Frontal cortex (tissue), 4 donors: ENCODE results near the gene DUSP8. TPM values are rescaled to one million over a fixed set of nuclear protein-coding genes. Genes with fewer than 3 reads are reported as not detected.

Experiments used
- DNase-seq, 2 donors: peaks; one replicate each; pipeline ENCODE4 v3.0.0; 2012; ENCODE audit warnings: low spot score in 2 of 2
- FAIRE-seq: peaks from 2 replicates; lab custom pipeline; 2012; peaks lifted over from hg19 to GRCh38; lab: Jason Lieb, UNC
- total RNA-seq: library from RNA; depleted of rRNA; stranded (reverse); fragments of >200 nt; gene quantifications from one replicate; pipeline ENCODE4 v1.2.3, GENCODE V29; 2014
- donor health status: control.
- donor health status: control.
- donor health status: control.

The DUSP8 gene
- total RNA-seq, 1 donor from 2014 or later = 4.1 TPM

- no peak for DNase-seq
- FAIRE-seq = no peak
Observed at GRCh38 chr11:1540074-1540473, 32.0 kb downstream of the DUSP8 start.

GRCh38 chr11:1538153-1538552, 33.9 kb downstream of the DUSP8 start:
- DNase-seq (no peak), FAIRE-seq (no peak)

- FAIRE-seq (no peak), DNase-seq (no peak)
Observed at GRCh38 chr11:1536065-1536843, 35.8 kb downstream of the DUSP8 start.

DNA sequence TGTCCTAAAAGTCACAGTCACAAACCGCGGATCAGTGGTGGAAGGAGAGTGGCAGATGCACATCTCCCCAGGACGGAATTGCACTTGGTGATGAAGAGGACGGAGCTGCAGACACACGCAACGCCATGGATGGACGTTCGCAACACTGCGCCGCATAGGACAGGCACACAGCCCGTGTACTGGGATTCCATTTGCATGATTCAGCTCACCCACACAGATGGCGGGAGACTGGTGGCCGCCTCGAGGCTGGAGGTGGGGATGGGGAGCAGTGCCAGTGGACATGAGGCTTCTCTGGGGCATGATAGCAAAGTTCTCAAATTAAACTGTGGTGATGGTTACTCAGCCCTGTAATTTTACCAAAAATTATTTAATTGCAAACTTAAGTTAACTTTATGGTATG, 37.4 kb downstream of the DUSP8 start:
- no peak for FAIRE-seq
- DNase-seq = no peak

DNA sequence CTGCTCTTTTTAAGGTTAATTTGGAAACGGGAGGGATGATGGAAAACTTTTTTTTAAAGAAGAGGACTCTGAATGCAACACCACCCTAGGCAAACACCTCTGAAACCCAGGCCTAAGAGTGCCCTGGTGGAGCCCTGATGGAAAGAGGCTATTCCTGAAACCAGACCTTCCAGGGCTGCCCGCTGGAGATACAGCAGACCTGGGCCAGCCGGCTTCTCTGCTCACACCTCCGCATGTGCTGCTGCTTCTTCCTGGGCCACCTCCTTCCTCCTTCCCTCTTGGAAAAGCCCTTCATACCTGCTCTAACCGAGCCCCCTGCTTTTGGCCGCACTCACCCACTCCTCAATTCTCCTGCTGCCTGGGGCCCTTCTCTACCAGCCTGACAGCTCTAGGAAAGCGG, 37.9 kb downstream of the DUSP8 start:
- no peak for FAIRE-seq

GRCh38 chr11:1533342-1533725, 38.7 kb downstream of the DUSP8 start:
- DNase-seq (no peak), FAIRE-seq (no peak)

More for the DNA sequence above, 37.9 kb downstream of the DUSP8 start:
- DNase-seq = no peak

DNA sequence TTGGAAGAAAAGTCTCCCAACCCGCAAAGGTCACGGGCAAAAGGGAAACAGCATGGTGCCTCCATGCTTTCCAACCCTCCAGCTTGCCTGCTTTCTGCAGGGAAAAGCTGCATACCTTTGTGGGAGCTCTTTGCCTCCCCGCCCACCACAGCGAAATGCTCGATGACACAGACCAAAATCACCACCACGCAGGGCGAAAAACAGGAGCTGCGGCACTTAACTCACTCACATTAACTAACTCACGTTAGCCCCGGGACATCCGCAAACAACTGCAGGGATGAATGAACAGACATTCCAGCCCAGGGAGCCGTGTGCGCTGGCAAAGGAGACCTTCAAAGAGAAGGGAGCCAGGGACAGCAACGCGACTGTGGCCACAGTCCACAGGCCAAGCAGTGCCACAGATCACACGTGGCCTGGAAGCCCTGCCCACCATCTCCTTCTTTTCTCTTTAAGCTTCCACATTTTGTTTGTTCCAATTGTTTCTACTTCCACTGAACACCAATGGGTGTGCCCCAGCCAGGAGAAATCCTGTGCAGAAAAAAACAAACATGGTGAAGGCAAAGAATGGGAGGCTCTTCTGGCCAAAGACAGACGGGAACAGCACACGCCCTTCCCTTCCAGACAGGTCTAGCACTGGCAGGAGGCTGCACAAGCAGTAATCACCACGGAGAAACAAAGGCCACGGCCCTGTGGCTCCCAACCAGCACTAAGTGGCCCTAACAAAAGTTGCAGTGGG, 39.3 kb downstream of the DUSP8 start:
- DNase-seq (no peak), FAIRE-seq (no peak)

- FAIRE-seq (no peak), DNase-seq (peak in 1 of 2 donors; percentile 58)
Observed at GRCh38 chr11:1532014-1532586, 40.0 kb downstream of the DUSP8 start.

GRCh38 chr11:1531449-1532013, 40.5 kb downstream of the DUSP8 start:
- FAIRE-seq (no peak), DNase-seq (no peak)

DNA sequence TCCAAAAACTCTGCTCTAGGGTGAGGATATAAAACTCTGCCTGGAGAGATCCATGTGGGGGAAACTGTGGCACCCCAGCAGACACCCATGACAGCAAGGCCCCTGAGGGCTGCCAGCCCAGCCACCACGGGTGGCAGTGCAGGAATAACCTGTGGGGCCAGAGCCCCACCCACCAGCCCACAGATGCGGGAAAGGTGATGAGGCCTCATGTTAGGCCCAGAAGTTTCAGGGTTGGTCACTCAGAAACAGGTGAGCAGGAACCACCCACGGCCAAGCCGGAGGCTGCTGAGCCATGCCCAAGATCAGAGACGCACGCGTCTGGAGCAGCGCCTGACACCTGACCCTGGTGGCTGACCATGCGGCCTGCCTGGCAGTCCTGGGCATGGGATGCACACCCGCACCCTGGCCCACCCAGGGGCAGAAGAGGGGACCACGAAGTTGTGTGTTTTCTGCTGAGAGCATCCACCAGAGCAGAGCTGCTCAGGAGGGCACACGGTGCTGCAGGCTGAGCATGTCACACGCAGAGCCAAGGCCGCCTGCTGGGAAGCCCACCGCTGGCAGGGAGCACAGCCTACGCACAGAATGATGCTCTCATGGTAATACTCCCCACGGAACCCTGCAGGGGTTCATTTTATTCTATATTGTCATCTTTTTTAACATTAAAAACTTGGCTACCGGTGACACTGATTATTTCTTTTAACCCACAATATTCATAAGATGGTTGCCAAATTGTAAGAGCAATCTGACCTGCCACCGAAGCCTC, 41.2 kb downstream of the DUSP8 start:
- FAIRE-seq (no peak), DNase-seq (no peak)

- DNase-seq (no peak), FAIRE-seq (no peak)
Observed at GRCh38 chr11:1529774-1530173, 42.3 kb downstream of the DUSP8 start.

- FAIRE-seq (no peak), DNase-seq (no peak)
Observed at GRCh38 chr11:1529286-1529685, 42.8 kb downstream of the DUSP8 start.

DNA sequence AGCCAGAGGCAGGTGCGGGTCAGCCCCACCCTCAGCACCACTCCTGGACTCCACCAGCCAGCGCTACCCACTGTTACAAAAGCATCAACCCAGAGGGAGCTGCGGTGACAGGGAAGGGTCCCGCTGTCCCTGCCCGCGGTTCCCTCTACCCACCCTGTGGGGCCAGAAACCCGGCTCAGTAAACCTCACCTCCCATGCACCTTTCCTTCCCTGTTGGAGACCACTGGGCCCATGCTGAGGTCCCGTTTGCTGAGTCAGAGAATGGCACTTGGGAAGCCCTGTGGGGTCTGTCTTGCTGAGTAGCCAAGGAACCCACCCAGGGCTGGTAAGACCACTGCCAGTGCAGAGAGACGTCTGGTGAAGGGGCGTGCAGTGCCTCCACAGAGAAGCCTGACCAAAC, 43.4 kb downstream of the DUSP8 start:
- no peak for FAIRE-seq
- no peak for DNase-seq

- DNase-seq (no peak), FAIRE-seq (no peak)
Observed at GRCh38 chr11:1526785-1527184, 45.3 kb downstream of the DUSP8 start.

DNA sequence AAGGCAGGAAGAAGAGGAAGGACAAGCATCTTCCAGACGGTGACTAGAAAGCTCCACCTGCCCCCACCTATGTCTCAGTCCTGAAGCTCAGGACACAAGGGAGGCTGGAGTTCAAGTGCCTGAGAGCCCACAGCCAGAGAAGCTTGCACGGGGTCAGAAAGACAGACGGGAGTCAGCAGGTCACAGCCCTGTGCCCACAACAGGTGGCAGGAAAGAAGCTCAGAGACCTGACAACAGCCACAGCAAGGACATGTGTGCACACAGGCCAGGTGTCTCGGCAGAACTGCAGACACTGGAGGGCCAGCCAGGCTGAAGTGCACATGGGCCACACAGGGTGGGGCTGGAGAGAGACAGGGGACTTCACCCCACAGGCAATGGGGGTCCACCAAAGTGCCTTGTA, 48.3 kb downstream of the DUSP8 start:
- FAIRE-seq (no peak), DNase-seq (no peak)

- no peak for FAIRE-seq
- no peak for DNase-seq
Observed at GRCh38 chr11:1523077-1523476, 49.0 kb downstream of the DUSP8 start.

GRCh38 chr11:1522081-1522424, 50.0 kb downstream of the DUSP8 start:
- FAIRE-seq (no peak), DNase-seq (no peak)

GRCh38 chr11:1521382-1522080, 50.5 kb downstream of the DUSP8 start:
- DNase-seq (no peak), FAIRE-seq (no peak)

GRCh38 chr11:1520663-1521267, 51.3 kb downstream of the DUSP8 start:
- FAIRE-seq (no peak), DNase-seq (no peak)
